ENCODE results near the gene FHOD3.

DNA sequence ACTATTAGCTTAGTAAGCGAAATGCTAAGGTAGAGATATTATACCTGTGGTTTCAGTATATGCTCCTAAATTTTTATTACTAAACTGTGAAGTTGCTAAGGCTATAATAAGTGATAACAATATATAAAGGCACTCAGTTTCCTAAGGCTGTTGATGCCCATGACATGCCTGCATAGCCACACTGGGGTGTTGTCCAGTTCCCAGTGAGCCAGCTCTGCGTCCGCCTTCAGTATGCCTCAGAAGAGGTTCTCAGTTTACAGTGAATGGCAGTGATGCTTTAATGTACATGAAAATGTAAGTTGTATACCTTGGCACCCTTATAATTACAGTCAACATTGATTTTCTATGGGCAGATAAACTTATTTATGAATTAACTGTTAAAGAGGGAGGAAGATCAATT, 7.2 kb downstream of the FHOD3 start:
- TF ChIP-seq, protein P1, sequence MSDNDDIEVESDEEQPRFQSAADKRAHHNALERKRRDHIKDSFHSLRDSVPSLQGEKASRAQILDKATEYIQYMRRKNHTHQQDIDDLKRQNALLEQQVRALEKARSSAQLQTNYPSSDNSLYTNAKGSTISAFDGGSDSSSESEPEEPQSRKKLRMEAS (IDR thresholded peaks at IDR 0.05), result no peak
- TF ChIP-seq TCF12 (IDR thresholded peaks at IDR 0.05; ENCODE audit: low read depth) (no peak), YY1 (IDR thresholded peaks at IDR 0.05; ENCODE audit: low read depth) (no peak), FOXM1 (IDR thresholded peaks at IDR 0.05; ENCODE audit: borderline replicate concordance, low read depth) (no peak), EP300 (IDR thresholded peaks at IDR 0.05; ENCODE audit: borderline replicate concordance) (no peak), NFIC (IDR thresholded peaks at IDR 0.05) (no peak), CEBPB (IDR thresholded peaks at IDR 0.05) (no peak), TAF1 (IDR thresholded peaks at IDR 0.05; ENCODE audit: low read depth) (no peak), EGR1 (IDR thresholded peaks at IDR 0.05) (no peak), CREB1 (IDR thresholded peaks at IDR 0.05; ENCODE audit: low read depth) (no peak)
- TF ChIP-seq, protein P2, sequence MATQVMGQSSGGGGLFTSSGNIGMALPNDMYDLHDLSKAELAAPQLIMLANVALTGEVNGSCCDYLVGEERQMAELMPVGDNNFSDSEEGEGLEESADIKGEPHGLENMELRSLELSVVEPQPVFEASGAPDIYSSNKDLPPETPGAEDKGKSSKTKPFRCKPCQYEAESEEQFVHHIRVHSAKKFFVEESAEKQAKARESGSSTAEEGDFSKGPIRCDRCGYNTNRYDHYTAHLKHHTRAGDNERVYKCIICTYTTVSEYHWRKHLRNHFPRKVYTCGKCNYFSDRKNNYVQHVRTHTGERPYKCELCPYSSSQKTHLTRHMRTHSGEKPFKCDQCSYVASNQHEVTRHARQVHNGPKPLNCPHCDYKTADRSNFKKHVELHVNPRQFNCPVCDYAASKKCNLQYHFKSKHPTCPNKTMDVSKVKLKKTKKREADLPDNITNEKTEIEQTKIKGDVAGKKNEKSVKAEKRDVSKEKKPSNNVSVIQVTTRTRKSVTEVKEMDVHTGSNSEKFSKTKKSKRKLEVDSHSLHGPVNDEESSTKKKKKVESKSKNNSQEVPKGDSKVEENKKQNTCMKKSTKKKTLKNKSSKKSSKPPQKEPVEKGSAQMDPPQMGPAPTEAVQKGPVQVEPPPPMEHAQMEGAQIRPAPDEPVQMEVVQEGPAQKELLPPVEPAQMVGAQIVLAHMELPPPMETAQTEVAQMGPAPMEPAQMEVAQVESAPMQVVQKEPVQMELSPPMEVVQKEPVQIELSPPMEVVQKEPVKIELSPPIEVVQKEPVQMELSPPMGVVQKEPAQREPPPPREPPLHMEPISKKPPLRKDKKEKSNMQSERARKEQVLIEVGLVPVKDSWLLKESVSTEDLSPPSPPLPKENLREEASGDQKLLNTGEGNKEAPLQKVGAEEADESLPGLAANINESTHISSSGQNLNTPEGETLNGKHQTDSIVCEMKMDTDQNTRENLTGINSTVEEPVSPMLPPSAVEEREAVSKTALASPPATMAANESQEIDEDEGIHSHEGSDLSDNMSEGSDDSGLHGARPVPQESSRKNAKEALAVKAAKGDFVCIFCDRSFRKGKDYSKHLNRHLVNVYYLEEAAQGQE (IDR thresholded peaks at IDR 0.05; ENCODE audit: low read depth), result no peak
- TF ChIP-seq, protein P3, sequence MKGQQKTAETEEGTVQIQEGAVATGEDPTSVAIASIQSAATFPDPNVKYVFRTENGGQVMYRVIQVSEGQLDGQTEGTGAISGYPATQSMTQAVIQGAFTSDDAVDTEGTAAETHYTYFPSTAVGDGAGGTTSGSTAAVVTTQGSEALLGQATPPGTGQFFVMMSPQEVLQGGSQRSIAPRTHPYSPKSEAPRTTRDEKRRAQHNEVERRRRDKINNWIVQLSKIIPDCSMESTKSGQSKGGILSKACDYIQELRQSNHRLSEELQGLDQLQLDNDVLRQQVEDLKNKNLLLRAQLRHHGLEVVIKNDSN (IDR thresholded peaks at IDR 0.05), result no peak

All from Ishikawa (cell line).